ENCODE measurements around the gene GZMM. TPM values are rescaled to one million over a fixed set of nuclear protein-coding genes. Genes with fewer than 3 reads are reported as not detected.

The GZMM gene
- total RNA-seq (2022; extraction: Qiagen RNA extraction; ENCODE audit: low read depth): 0.46 to 0.57 TPM (median 0.47 TPM) in 4 of 5 replicates, not detected in the other

DNA sequence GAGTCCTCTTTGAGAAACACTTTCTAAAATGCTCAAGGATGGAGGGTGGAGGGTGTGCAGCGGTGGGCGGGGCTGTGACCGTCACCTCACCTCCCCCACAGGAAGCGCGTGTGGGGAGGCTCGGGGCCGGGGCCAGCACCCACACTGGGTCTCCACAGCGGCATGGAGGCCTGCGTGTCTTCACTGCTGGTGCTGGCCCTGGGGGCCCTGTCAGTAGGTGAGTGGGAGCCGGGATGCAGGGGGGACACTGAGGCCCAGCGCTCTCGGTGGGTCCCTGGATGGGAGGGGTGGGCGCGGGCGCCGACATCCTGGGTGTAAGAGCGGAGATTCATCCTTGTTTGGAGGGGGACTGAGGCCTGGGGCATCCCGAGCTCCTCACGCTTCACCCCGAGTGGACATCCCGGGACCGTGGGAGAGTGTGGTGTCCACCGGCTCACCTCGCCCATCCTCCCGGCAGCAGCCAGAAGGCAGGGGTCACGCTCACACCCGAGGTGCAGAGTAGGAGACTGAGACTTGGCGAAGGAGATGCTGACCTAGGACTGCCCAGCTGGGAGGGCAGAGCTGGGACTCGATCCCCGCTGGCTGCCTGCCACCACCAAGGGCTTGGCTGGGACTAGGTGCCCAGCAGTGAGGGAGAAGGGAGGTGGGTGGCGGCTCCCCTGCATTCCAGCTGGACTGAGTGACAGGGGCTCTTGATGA lies at the start of gene GZMM:
Gene GZMM, plus strand, starts transcription at position 144 of the 699 bp plus-strand sequence. Its CDS starts 19 bp downstream, at position 163.

DNA sequence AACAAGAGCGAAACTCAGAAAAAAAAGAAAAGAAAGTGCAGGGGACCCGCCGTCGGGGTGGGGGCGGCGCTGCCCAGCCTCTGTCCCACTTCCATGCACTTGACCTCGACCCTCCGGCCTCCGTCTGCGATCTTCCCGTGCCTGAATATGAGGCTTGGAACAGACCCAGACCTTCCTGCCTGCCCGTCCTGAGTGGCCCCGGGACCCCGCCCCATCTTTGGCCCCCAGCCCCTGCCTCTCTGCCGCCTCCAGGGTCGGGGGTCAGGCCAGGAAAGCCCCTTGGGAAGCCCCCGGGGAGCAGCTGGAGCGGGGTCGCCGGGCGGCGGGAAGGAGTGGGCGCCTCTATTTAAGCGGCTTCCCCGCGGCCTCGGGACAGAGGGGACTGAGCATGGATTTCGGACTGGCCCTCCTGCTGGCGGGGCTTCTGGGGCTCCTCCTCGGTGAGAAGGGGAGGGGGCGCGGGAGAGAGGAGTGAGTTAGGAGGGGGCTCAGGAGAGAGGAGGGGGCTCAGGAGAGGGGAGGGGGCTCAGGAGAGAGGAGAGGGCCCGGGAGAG lies 47.7 kb upstream of the GZMM start, which contains the start of gene MADCAM1:
Gene MADCAM1, plus strand, starts transcription at position 375 of the 554 bp plus-strand sequence. Its CDS starts 14 bp downstream, at position 389.

DNA sequence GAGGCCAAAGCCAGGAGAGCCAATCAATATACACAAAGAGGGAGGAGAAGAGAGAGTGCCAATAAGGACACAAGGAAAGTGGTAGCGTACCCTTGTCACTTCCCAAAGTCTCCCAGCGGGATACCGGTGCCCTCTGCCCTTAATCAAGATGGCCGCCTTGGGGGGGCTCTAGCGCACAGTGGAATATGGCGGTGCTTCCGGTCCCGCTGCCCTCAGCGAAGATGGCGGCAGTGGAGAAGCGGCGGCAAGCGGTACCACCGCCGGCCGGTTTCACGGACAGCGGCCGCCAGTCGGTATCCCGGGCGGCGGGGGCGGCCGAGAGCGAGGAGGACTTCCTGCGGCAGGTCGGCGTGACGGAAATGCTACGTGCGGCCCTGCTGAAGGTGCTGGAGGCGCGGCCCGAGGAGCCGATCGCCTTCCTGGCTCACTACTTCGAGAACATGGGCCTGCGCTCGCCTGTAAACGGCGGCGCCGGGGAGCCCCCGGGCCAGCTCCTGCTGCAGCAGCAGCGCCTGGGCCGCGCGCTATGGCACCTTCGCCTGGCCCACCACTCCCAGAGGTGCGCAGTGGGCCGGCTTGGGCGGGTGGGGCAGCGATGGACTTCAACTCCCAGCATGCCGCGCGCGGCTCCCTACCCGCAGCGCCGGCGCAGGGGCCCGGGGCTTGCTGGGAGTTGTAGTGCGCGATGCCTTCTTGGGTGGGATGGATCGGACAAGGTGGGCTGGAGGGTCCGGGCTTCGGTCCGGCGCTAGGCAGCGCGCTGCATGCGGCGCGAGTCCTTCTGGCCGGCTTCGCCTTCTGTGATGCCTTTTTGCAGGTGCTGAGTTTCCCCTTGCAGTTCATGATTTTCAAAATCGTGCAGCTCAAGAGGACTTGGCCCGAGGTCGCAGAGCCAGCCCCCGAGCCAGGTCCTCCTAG lies 36.3 kb upstream of the GZMM start, which contains the start of gene TPGS1:
Gene TPGS1, plus strand, starts transcription at position 212 of the 918 bp plus-strand sequence. Its CDS starts 10 bp downstream, at position 222.

DNA sequence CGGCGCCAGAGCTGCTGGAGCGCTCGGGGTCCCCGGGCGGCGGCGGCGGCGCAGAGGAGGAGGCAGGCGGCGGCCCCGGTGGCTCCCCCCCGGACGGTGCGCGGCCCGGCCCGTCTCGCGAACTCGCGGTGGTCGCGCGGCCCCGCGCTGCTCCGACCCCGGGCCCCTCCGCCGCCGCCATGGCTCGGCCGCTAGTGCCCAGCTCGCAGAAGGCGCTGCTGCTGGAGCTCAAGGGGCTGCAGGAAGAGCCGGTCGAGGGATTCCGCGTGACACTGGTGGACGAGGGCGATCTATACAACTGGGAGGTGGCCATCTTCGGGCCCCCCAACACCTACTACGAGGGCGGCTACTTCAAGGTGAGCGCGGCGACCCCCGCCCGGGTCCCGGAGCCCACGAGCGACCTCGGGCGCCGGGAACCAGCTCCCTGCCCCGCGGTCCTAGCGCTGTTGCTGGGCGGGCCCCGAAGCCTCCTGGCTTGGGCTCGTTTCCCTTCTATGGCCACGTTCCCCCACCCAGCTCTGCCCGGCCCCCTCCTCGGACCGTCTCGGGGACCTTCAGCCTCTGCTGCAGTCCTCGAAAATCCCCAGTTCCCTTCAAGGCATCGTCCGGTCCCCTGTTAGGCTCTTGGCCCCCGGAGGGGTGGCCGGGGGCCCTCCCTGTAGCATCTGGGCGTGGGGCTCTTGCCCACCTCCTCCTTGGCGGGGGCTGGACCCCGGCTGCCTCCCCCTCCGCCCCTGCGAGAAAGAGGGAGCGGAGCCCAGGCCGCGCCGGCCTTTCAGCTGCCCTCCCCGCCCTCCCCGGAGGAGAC lies 11.9 kb upstream of the GZMM start, which contains the start of gene CDC34:
Gene CDC34, plus strand, starts transcription at position 8 of the 808 bp plus-strand sequence. Its CDS starts 172 bp downstream, at position 180.

DNA sequence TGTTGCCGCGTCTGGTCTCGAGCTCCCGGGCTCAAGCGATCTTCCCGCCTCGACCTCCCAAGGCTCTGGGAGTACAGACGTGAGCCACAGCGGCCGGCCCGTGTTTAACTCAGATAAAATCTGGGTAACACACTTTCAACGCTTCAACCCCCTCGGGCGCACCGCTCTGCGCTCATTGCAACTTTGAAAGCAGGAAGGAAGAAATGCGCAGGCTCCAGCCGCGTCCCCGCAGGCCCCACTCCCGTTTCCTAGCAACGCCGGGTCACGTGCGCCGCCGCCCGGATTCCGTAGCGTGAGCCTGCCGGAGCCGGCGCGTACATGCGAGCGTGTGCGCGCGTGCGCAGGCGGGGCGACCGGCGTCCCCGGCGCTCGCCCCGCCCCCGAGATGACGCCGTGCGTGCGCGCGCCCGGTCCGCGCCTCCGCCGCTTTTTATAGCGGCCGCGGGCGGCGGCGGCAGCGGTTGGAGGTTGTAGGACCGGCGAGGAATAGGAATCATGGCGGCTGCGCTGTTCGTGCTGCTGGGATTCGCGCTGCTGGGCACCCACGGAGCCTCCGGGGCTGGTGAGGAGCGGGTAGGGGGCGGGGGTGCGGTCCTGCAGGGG lies 28.4 kb downstream of the GZMM start, which contains the start of gene BSG:
Gene BSG, plus strand, starts transcription at position 457 of the 603 bp plus-strand sequence. Its CDS starts 39 bp downstream, at position 496.

DNA sequence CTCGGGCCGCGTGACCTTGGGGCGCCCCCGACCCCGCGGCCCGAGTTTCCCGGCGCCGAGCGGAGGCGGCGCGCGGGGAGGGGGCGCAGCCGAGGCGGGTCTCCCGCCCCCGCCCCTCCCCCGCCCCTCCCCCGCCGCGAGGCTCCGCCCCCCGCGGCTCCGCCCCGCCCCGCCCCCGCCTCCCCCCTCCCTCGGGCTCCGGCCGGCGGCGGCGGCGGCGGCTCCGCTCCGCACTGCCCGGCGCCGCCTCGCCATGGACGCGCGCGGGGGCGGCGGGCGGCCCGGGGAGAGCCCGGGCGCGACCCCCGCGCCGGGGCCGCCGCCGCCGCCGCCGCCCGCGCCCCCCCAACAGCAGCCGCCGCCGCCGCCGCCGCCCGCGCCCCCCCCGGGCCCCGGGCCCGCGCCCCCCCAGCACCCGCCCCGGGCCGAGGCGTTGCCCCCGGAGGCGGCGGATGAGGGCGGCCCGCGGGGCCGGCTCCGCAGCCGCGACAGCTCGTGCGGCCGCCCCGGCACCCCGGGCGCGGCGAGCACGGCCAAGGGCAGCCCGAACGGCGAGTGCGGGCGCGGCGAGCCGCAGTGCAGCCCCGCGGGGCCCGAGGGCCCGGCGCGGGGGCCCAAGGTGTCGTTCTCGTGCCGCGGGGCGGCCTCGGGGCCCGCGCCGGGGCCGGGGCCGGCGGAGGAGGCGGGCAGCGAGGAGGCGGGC lies 46.0 kb downstream of the GZMM start, which contains the start of gene HCN2:
Gene HCN2, plus strand, starts transcription at position 189 of the 703 bp plus-strand sequence. Its CDS starts 65 bp downstream, at position 254.

Other genes with a start within 250 kb of the GZMM start
- 14.4 to 22.9 TPM (median 18.8 TPM) in 5 replicates for gene MIER2, start 199.3 kb upstream of the GZMM start, total RNA-seq (2022; extraction: Qiagen RNA extraction; ENCODE audit: low read depth)
- 0.24 to 0.59 TPM (median 0.53 TPM) in 5 replicates for gene C2CD4C, start 134.9 kb upstream of the GZMM start, total RNA-seq (2022; extraction: Qiagen RNA extraction; ENCODE audit: low read depth)
- 0.71 to 1.3 TPM (median 0.85 TPM) in 5 replicates for gene SHC2, start 83.0 kb upstream of the GZMM start, total RNA-seq (2022; extraction: Qiagen RNA extraction; ENCODE audit: low read depth)
- gene MADCAM1, start 47.6 kb upstream of the GZMM start, total RNA-seq (2022; extraction: Qiagen RNA extraction; ENCODE audit: low read depth): 0.28 to 0.46 TPM (median 0.35 TPM) in 4 of 5 replicates, not detected in the other
- gene TPGS1, start 36.6 kb upstream of the GZMM start, total RNA-seq (2022; extraction: Qiagen RNA extraction; ENCODE audit: low read depth): 11.5 to 18.7 TPM (median 16.6 TPM) in 5 replicates
- 63.8 to 108 TPM (median 105 TPM) in 5 replicates for gene CDC34, start 12.3 kb upstream of the GZMM start, total RNA-seq (2022; extraction: Qiagen RNA extraction; ENCODE audit: low read depth)
- 654 to 745 TPM (median 712 TPM) in 5 replicates for gene BSG, start 28.5 kb downstream of the GZMM start, total RNA-seq (2022; extraction: Qiagen RNA extraction; ENCODE audit: low read depth)
- gene HCN2, start 45.8 kb downstream of the GZMM start, total RNA-seq (2022; extraction: Qiagen RNA extraction; ENCODE audit: low read depth): 28.0 to 41.1 TPM (median 39.0 TPM) in 5 replicates
- gene POLRMT, start 89.5 kb downstream of the GZMM start, total RNA-seq (2022; extraction: Qiagen RNA extraction; ENCODE audit: low read depth): 79.8 to 102 TPM (median 97.1 TPM) in 5 replicates
- 0.58 to 1.1 TPM (median 0.88 TPM) in 5 replicates for gene FGF22, start 95.8 kb downstream of the GZMM start, total RNA-seq (2022; extraction: Qiagen RNA extraction; ENCODE audit: low read depth)
- 54.9 to 71.5 TPM (median 67.0 TPM) in 5 replicates for gene RNF126, start 119.2 kb downstream of the GZMM start, total RNA-seq (2022; extraction: Qiagen RNA extraction; ENCODE audit: low read depth)
- gene FSTL3, start 132.3 kb downstream of the GZMM start, total RNA-seq (2022; extraction: Qiagen RNA extraction; ENCODE audit: low read depth): 118 to 154 TPM (median 135 TPM) in 5 replicates
- 0.13 TPM in 1 of 5 replicates, not detected in the others for gene PRSS57, start 151.4 kb downstream of the GZMM start, total RNA-seq (2022; extraction: Qiagen RNA extraction; ENCODE audit: low read depth)
- 10.0 to 17.7 TPM (median 15.2 TPM) in 5 replicates for gene PALM, start 164.9 kb downstream of the GZMM start, total RNA-seq (2022; extraction: Qiagen RNA extraction; ENCODE audit: low read depth)
- 75.0 to 98.0 TPM (median 94.7 TPM) in 5 replicates for gene MISP, start 207.1 kb downstream of the GZMM start, total RNA-seq (2022; extraction: Qiagen RNA extraction; ENCODE audit: low read depth)

All from A549 treated with CpdA at 1 μM for 4 hours (cell line).